Osteocyte (in vitro differentiated cells): Measurements from ENCODE around the gene SUCLG1. TPM values are rescaled to one million over a fixed set of nuclear protein-coding genes. Genes with fewer than 3 reads are reported as not detected.

ENCODE experiments used
- DNase-seq: peaks from one replicate; pipeline ENCODE4 v3.0.0; 2021; ENCODE audit warnings: mixed read lengths; ENCODE audit not compliant: unreplicated experiment; ENCODE audit errors: extremely low spot score
- H3K27ac Mint-ChIP-seq: one replicate; pipeline ENCODE4 v1.8.0; 2021; ENCODE audit warnings: mild to moderate bottlenecking, mixed read lengths; ENCODE audit not compliant: unreplicated experiment
- H3K27me3 Mint-ChIP-seq: one replicate; pipeline ENCODE4 v1.8.0; 2021; ENCODE audit warnings: mixed read lengths; ENCODE audit not compliant: unreplicated experiment
- H3K36me3 Mint-ChIP-seq: one replicate; pipeline ENCODE4 v1.8.0; 2021; ENCODE audit warnings: mixed read lengths; ENCODE audit not compliant: unreplicated experiment
- H3K4me1 Mint-ChIP-seq: one replicate; pipeline ENCODE4 v1.8.0; 2021; ENCODE audit warnings: mixed read lengths; ENCODE audit not compliant: unreplicated experiment
- H3K4me3 Mint-ChIP-seq: one replicate; pipeline ENCODE4 v1.8.0; 2021; ENCODE audit warnings: mild to moderate bottlenecking, moderate library complexity, mixed read lengths; ENCODE audit not compliant: unreplicated experiment
- H3K9me3 Mint-ChIP-seq: one replicate; pipeline ENCODE4 v1.8.0; 2021; ENCODE audit warnings: mixed read lengths; ENCODE audit not compliant: unreplicated experiment
- CTCF ChIP-seq: fragments of 200-600 bp; sonication (generic); IDR thresholded peaks from 2 replicates; pipeline ENCODE4 v1.5.0; 2021; ENCODE audit warnings: antibody characterized with exemption, mild to moderate bottlenecking, moderate library complexity
- total RNA-seq: library from RNA; stranded (reverse); gene quantifications from 2 replicates; pipeline ENCODE4 v1.2.1, GENCODE V29; 2021

SUCLG1 gene
- total RNA-seq, 1 donor from 2014 or later = 52.4 TPM

GRCh38 chr2:84389794-84390193 lies 69.3 kb downstream of the SUCLG1 start:
- H3K4me1 Mint-ChIP-seq = no peaks in the 10 kb centered on the region
- H3K27ac Mint-ChIP-seq = no peak overlapping the region
- DNase-seq = no peak
- no peaks in the 10 kb centered on the region for H3K9me3 Mint-ChIP-seq
- no peaks in the 10 kb centered on the region for H3K36me3 Mint-ChIP-seq
- no peak overlapping the region for H3K4me3 Mint-ChIP-seq
- TF ChIP-seq CTCF = no peak
- peaks cover 9% of the 10 kb centered on the region for H3K27me3 Mint-ChIP-seq

GRCh38 chr2:84388921-84389490 lies 70.1 kb downstream of the SUCLG1 start:
- Mint-ChIP-seq H3K4me3 (no peak overlapping the region), H3K4me1 (no peaks in the 10 kb centered on the region), H3K9me3 (no peaks in the 10 kb centered on the region), H3K27ac (no peak overlapping the region), H3K36me3 (no peaks in the 10 kb centered on the region), H3K27me3 (peaks cover 9% of the 10 kb centered on the region)
- no peak for TF ChIP-seq CTCF
- no peak for DNase-seq

GRCh38 chr2:84388133-84388532 lies 70.9 kb downstream of the SUCLG1 start:
- Mint-ChIP-seq H3K27ac (no peak overlapping the region), H3K27me3 (peaks cover 12% of the 10 kb centered on the region), H3K36me3 (no peaks in the 10 kb centered on the region), H3K4me3 (no peak overlapping the region), H3K9me3 (no peaks in the 10 kb centered on the region), H3K4me1 (no peaks in the 10 kb centered on the region)
- DNase-seq = no peak
- TF ChIP-seq CTCF = no peak

DNA sequence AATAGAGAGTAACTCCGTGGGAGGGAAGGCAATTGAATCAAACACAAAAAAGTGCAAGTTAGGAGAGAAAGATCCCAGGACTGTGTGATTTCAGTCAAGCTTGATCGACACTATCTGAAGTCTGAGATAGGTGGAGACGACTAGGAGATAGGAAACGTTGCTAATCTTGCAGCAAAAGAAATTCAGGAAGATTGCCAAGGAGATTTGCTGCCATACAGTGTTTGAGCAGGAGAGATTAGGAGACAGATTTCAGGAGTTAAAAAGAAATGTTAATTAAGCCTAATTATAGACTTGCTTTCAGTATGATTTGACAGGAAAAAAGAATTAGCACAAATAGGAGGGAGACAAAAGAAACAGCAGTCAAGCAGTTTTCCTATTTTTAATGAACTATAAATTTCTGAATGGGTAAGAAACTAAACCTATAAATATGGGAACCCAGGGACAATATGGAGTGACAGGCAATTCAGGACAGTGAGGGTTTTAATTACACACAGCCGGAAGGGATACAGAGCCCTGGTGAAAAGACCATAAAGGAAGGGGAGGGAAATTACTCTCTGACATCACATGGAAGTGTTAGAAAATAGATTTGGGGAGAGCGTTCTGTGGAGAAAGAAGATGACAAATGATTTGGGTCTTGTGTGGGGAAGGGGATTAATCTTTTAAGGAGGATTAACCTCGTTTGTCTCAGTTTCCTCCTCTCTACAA lies 72.6 kb downstream of the SUCLG1 start:
- H3K36me3 Mint-ChIP-seq = no peaks in the 10 kb centered on the region
- H3K4me1 Mint-ChIP-seq = no peaks in the 10 kb centered on the region
- TF ChIP-seq CTCF = no peak
- no peaks in the 10 kb centered on the region for H3K9me3 Mint-ChIP-seq
- H3K27ac Mint-ChIP-seq = no peak overlapping the region
- H3K4me3 Mint-ChIP-seq = no peak overlapping the region
- no peak for DNase-seq
- peaks cover 10% of the 10 kb centered on the region for H3K27me3 Mint-ChIP-seq

- no peak for DNase-seq
- no peak overlapping the region for H3K4me3 Mint-ChIP-seq
- H3K9me3 Mint-ChIP-seq = no peaks in the 10 kb centered on the region
- no peak for TF ChIP-seq CTCF
- no peaks in the 10 kb centered on the region for H3K36me3 Mint-ChIP-seq
- H3K27me3 Mint-ChIP-seq = peaks cover 15% of the 10 kb centered on the region
- H3K4me1 Mint-ChIP-seq = no peaks in the 10 kb centered on the region
- no peak overlapping the region for H3K27ac Mint-ChIP-seq
These were observed 75.8 kb downstream of the SUCLG1 start for GRCh38 chr2:84383271-84383670.
